B cell (primary cell): ENCODE results near the gene GNGT2. TPM values are rescaled to one million over a fixed set of nuclear protein-coding genes. Genes with fewer than 3 reads are reported as not detected.

Source experiments
- ATAC-seq: fragments of 200-7000 bp; cut with Tn5 transposase; one replicate; pipeline ENCODE4 v1.10.0; 2021; ENCODE audit warnings: low read depth, mild to moderate bottlenecking, moderate number of reproducible peaks, moderate library complexity
- CTCF ChIA-PET: fragments of 350-600 bp; sonication (Branson Sonifier 250); formaldehyde crosslinking; loops from one replicate; lab custom pipeline; 2021; ENCODE audit warnings: antibody characterized with exemption, inconsistent platforms; lab: Charles Lee
- POLR2A ChIA-PET: fragments of 350-600 bp; sonication (Branson Sonifier 250); formaldehyde crosslinking; loops from one replicate; lab custom pipeline; 2021; ENCODE audit warnings: antibody characterized with exemption; lab: Charles Lee
- DNase-seq: peaks from one replicate; pipeline ENCODE4 v3.0.0; 2013
- H2AFZ ChIP-seq: 2 replicates; pipeline ENCODE4 v1.6.1; 2012; ENCODE audit warnings: mild to moderate bottlenecking, low read depth, low read length; ENCODE audit not compliant: insufficient read depth, poor library complexity, severe bottlenecking
- H3K27ac ChIP-seq, 2 donors: 1 replicate in 1 of 2; 2 replicates in 1 of 2; pipeline ENCODE4 v1.5.1; 2012 to 2013; ENCODE audit warnings: low read length in 2 of 2, mild to moderate bottlenecking in 2 of 2, moderate library complexity in 1 of 2
- H3K27me3 ChIP-seq, 4 experiments: fragments of 200-600 bp in 1 of 4; sonication (generic) in 1 of 4; replicated peaks in 1 of 4; 1 replicate in 2 of 4; 2 replicates in 2 of 4; pipeline versions ENCODE4 v1.6.1 to v1.7.0; 2013 to 2016; ENCODE audit warnings: low read length in 3 of 4, mild to moderate bottlenecking in 2 of 4, mixed read lengths in 1 of 4, moderate library complexity in 1 of 4; ENCODE audit not compliant: insufficient read depth in 4 of 4, control insufficient read depth in 3 of 4; ENCODE audit errors: control extremely low read depth in 1 of 4
- H3K36me3 ChIP-seq, 2 experiments: replicated peaks in 1 of 2; 1 replicate in 1 of 2; 2 replicates in 1 of 2; pipeline versions ENCODE4 v1.6.1 to v1.7.1; 2013; ENCODE audit warnings: low read length in 1 of 2; ENCODE audit not compliant: insufficient read depth in 2 of 2, control insufficient read depth in 1 of 2; ENCODE audit errors: control extremely low read depth in 1 of 2, extremely low read depth in 1 of 2
- H3K4me1 ChIP-seq, 2 donors: fragments of 200-600 bp in 1 of 2; sonication (generic) in 1 of 2; 1 replicate in 1 of 2; 2 replicates in 1 of 2; pipeline versions ENCODE4 v1.5.1 to v1.6.1; 2013 to 2017; ENCODE audit warnings: low read length in 2 of 2; ENCODE audit not compliant: control insufficient read depth in 2 of 2, insufficient read depth in 2 of 2
- H3K4me2 ChIP-seq: replicated peaks from 2 replicates; pipeline ENCODE3; 2012; ENCODE audit warnings: mild to moderate bottlenecking, low read depth, low read length; ENCODE audit not compliant: poor library complexity, severe bottlenecking
- H3K4me3 ChIP-seq, 5 experiments: fragments of 200-600 bp in 1 of 5; sonication (generic) in 1 of 5; 1 replicate in 3 of 5; 2 replicates in 2 of 5; pipeline versions ENCODE4 v1.5.1 to v1.7.0; 2011 to 2016; ENCODE audit warnings: low read length in 4 of 5, mild to moderate bottlenecking in 4 of 5, low read depth in 2 of 5, control low read depth in 1 of 5, moderate library complexity in 1 of 5; ENCODE audit not compliant: insufficient read depth in 1 of 5; ENCODE audit errors: control extremely low read depth in 1 of 5, extremely low read depth in 1 of 5
- H3K79me2 ChIP-seq: fragments of 200-600 bp; sonication (generic); one replicate; pipeline ENCODE4 v1.6.0; 2016; ENCODE audit warnings: low read length; ENCODE audit not compliant: control insufficient read depth, insufficient read depth
- H3K9ac ChIP-seq: fragments of 200-600 bp; sonication (generic); 2 replicates; pipeline ENCODE4 v1.6.1; 2017; ENCODE audit warnings: mild to moderate bottlenecking, low read length, moderate library complexity
- H3K9me3 ChIP-seq, 3 donors: one replicate each; pipeline versions ENCODE4 v1.6.1 to v1.7.1; 2013; ENCODE audit warnings: low read length in 2 of 3; ENCODE audit not compliant: control insufficient read depth in 2 of 3, insufficient read depth in 1 of 3; ENCODE audit errors: control extremely low read depth in 1 of 3
- H4K20me1 ChIP-seq: 2 replicates; pipeline ENCODE4 v1.6.0; 2012; ENCODE audit warnings: mild to moderate bottlenecking, low read length; ENCODE audit not compliant: insufficient read depth, control insufficient read depth, poor library complexity, severe bottlenecking
- H3K27ac Mint-ChIP-seq: one replicate; pipeline ENCODE4 v1.8.0; 2021; ENCODE audit warnings: mixed read lengths
- H3K27me3 Mint-ChIP-seq: one replicate; pipeline ENCODE4 v1.8.0; 2021; ENCODE audit warnings: mixed read lengths
- H3K4me1 Mint-ChIP-seq: one replicate; pipeline ENCODE4 v1.8.0; 2021; ENCODE audit warnings: mixed read lengths
- H3K4me3 Mint-ChIP-seq: one replicate; pipeline ENCODE4 v1.8.0; 2021; ENCODE audit warnings: mixed read lengths
- H3K9me3 Mint-ChIP-seq: one replicate; pipeline ENCODE4 v1.8.0; 2022; ENCODE audit warnings: mixed read lengths; ENCODE audit not compliant: insufficient read depth
- CTCF ChIP-seq: fragments of 200-600 bp; IDR thresholded peaks from one replicate; pipeline ENCODE4 v1.8.0; 2022; ENCODE audit warnings: antibody characterized with exemption, mild to moderate bottlenecking
- EZH2 ChIP-seq: IDR thresholded peaks from 2 replicates; pipeline ENCODE4 v1.6.1; 2012; ENCODE audit warnings: borderline replicate concordance, low read depth, mild to moderate bottlenecking, moderate library complexity, low read length; ENCODE audit not compliant: insufficient read depth, poor library complexity, severe bottlenecking
- WGBS: methylation state at CpG from one replicate; pipeline ENCODE4 v1.1.5; 2013; ENCODE audit warnings: missing lambda C conversion rate; ENCODE audit not compliant: insufficient coverage; 5-methylcytosine and 5-hydroxymethylcytosine counted together
- intact Hi-C: fragments of 100-400 bp; cut with micrococcal nuclease; formaldehyde crosslinking; loops from one replicate; pipeline ENCODE4 v1.10.0; 2022
- polyA plus RNA-seq: library from polyadenylated mRNA; depleted of rRNA; stranded (reverse); fragments of >200 nt; gene quantifications from 2 replicates; pipeline ENCODE4 v1.2.3, GENCODE V29; 2012
- total RNA-seq, 2 donors: library from RNA; stranded (reverse); fragments of 120-200 nt in 1 of 2; gene quantifications; 1 replicate in 1 of 2; 2 replicates in 1 of 2; pipeline versions ENCODE4 v1.2.3 to v1.2.4, GENCODE V29; 2013 to 2022

Gene GNGT2
- total and polyA plus RNA-seq, 2 donors (not counting 1 experiment from before 2014, with no cell fraction given): 5.1 to 11.1 TPM

GRCh38 chr17:49223517-49224197 is 13.3 kb upstream of the GNGT2 start:
- Mint-ChIP-seq H3K4me1 (peaks cover 49% of the 10 kb centered on the region), H3K27ac (peak overlapping the region; percentile 62), H3K9me3 (no peaks in the 10 kb centered on the region), H3K27me3 (peaks cover 4% of the 10 kb centered on the region), H3K4me3 (peak overlapping the region; percentile 87)
- DNase-seq: peak; percentile 72
- H3K4me2 ChIP-seq: peak overlapping the region; percentile 85
- H2AFZ ChIP-seq: no peak overlapping the region
- intact Hi-C loops: no loop called here
- ChIA-PET POLR2A (interaction anchor here (0.8 to 1.4 kb wide), 6 partner anchors 10 to 32 kb away, joined by 3 to 5 read pairs (median 4); partner anchors contain the start of genes ABI3 and GNGT2), CTCF (interaction anchor here (0.8 to 9.5 kb wide), 9 partner anchors 10 to 68 kb away, joined by 3 to 332 read pairs (median 32); partner anchors contain the start of genes ABI3 and GNGT2)
- TF ChIP-seq CTCF (peak; percentile 90), EZH2 (no peak)
- H3K27ac ChIP-seq: no peak overlapping the region
- H4K20me1 ChIP-seq: peaks cover 5% of the 10 kb centered on the region
- peaks cover 0 to 12% of the 10 kb centered on the region in 2 experiments for H3K36me3 ChIP-seq
- peak overlapping the region; percentile 57 for H3K9ac ChIP-seq
- peaks cover 0 to 12% (median 0%) of the 10 kb centered on the region in 3 donors for H3K9me3 ChIP-seq
- H3K79me2 ChIP-seq: no peaks in the 10 kb centered on the region
- H3K27me3 ChIP-seq: peaks cover 0 to 16% (median 7%) of the 10 kb centered on the region in 4 experiments
- H3K4me3 ChIP-seq: peak overlapping the region in 4 of 5 experiments; percentile 31 to 56 (median 42)
- peak; percentile 28 for ATAC-seq
- peaks cover 50 to 58% of the 10 kb centered on the region in 2 donors for H3K4me1 ChIP-seq
- WGBS: 2% methylated on average over 23 of the region's 31 CpGs

- Histone ChIP-seq H3K4me2 (peak overlapping the region; percentile 85), H4K20me1 (peaks cover 5% of the 10 kb centered on the region), H3K9me3 (peaks cover 0 to 12% (median 0%) of the 10 kb centered on the region in 3 donors), H3K9ac (peak overlapping the region; percentile 57), H3K4me3 (no peak overlapping the region), H3K27ac (no peak overlapping the region), H3K36me3 (peaks cover 0 to 12% of the 10 kb centered on the region in 2 experiments), H3K4me1 (peaks cover 55 to 63% of the 10 kb centered on the region in 2 donors), H3K79me2 (no peaks in the 10 kb centered on the region), H3K27me3 (peaks cover 0 to 16% (median 7%) of the 10 kb centered on the region in 4 experiments), H2AFZ (no peak overlapping the region)
- ChIA-PET CTCF (interaction anchor here (0.9 to 6.1 kb wide), 10 partner anchors 9 to 42 kb away, joined by 3 to 57 read pairs (median 7); partner anchors contain the start of genes ABI3 and GNGT2), POLR2A (interaction anchor here (1.4 kb wide), 1 partner anchor 31 kb away, joined by 4 read pairs; no protein-coding TSS in a partner anchor)
- Mint-ChIP-seq H3K27me3 (peaks cover 4% of the 10 kb centered on the region), H3K27ac (peak overlapping the region; percentile 62), H3K4me1 (peaks cover 53% of the 10 kb centered on the region), H3K4me3 (peak overlapping the region; percentile 87), H3K9me3 (no peaks in the 10 kb centered on the region)
- DNase-seq (no peak), ATAC-seq (no peak)
- TF ChIP-seq CTCF (no peak), EZH2 (no peak)
- intact Hi-C loops: no loop called here
- 24% methylated on average over 4 of the region's 9 CpGs for WGBS
These were observed 12.8 kb upstream of the GNGT2 start for GRCh38 chr17:49223168-49223516.
